NCI-H1417 (cell line): ENCODE data around the gene CELA1.
"Not testable (repeated sequence)": the region's sequence is repeated elsewhere in the genome, so short reads cannot be mapped to it uniquely, and the experiment has no call there.

Experiments
- DNase-seq, 3 experiments: peaks; one replicate each; lab custom pipeline; 2025; lab: John Stamatoyannopoulos, UW

The CELA1 gene

GRCh38 chr12:51343201-51343600, 3.3 kb downstream of the CELA1 start:
- no peak for DNase-seq

DNA sequence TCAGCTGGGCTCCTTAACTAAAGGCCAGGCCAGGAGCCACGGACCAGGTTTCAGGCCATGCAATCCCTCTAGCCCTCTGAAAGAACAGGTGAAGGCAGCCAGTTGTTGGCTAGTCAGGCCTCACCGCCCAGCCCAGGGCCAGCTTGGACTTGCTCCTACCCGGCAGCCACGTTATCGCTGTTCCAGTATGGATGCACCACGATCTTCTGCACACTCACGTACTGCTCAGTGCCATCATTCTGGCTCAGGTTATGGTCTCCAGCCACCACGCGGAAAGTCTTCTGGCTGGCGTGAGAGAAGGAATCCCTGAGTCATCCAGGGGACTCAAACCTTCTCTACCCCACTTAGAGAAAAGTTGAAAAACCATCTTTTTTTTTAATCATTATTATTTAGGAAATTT, 4.1 kb downstream of the CELA1 start:
- no peak for DNase-seq

GRCh38 chr12:51341251-51342007, 5.0 kb downstream of the CELA1 start:
- peak; percentile 58 to 87 (median 82) for DNase-seq

DNA sequence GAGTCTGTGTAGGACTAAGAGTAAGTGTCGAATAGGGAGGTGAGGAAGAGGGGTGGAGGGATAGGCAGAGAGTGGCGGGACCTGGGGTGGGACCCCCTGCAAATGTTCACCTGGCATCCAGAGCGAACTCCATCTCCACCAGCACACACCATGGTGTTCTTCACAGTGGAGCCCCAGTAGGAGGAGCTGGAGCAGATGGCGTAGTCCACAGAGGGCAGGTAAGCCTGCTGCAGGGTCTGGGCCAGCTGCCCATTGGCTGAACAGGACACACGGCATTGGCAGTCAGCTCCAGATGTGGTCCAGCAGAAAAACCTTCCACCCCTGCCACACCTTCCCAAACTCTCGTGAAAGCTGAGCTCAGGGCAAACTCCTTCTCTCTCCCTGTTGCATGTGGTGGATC, 6.7 kb downstream of the CELA1 start:
- DNase-seq: no peak

- DNase-seq: not testable (repeated sequence)
Observed at GRCh38 chr12:51337336-51337735, 9.1 kb downstream of the CELA1 start.

GRCh38 chr12:51335931-51336330, 10.5 kb downstream of the CELA1 start:
- no peak for DNase-seq

DNA sequence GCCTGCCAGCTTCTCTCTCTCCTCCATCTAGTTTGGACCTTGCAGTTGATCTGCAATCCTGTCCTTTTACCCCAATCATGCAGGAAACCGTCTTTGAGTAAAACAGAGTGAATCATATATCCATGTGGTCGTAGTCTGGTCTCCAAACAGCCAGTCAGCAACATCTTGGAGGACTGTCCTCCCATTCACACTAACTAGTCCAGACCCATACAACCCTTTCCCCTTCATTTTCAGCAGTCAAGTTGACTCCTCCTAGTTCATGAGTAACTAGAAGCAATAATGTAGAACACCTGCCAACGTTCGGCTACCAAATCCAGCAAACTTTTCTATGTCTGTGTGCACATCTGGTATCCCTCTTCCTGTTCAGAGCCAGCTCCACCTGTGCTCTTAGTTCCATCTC, 11.7 kb downstream of the CELA1 start:
- no peak for DNase-seq

DNA sequence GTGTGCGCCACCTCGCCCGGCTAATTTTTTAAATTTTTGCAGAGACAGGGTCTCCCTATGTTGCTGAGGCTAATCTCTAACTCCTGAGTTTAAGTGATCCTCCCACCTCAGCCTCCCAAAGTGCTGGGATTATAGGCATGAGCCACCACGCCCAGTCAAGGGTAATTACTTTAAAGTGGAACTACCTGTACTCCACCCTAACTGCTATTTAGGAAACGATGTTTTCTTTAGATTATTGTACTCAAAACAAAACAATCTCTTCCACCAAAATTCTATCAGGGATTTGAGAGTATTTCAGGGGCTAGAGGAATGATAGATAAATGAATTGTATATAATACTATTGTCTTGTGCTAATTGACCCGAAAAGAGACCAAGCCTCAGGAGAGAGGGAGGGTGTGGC, 12.9 kb downstream of the CELA1 start:
- DNase-seq: no peak

DNA sequence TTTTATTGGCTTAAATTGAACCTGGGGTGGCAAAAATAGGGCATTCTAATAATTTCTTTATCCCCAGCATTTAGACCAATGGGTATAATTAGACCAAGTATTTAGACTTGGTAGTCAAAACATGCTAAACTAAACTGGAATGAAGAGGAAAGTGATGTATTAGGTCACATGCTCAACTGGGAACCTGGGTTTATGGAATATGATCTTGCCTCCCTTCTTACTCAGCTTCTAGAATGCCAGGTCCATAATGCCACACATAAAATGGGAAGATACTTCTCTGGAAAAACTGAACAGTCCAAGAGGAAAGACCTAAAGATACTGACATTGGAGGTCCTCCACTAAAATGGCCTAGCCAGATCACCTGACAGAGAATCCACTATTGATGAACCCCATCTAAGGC, 16.3 kb downstream of the CELA1 start:
- DNase-seq: no peak

GRCh38 chr12:51329742-51330141, 16.7 kb downstream of the CELA1 start:
- DNase-seq: no peak

- no peak for DNase-seq
Observed at GRCh38 chr12:51328587-51328986, 17.9 kb downstream of the CELA1 start.

- no peak for DNase-seq
Observed at GRCh38 chr12:51326698-51327439, 19.6 kb downstream of the CELA1 start.

- DNase-seq: no peak
Observed at GRCh38 chr12:51324953-51325352, 21.5 kb downstream of the CELA1 start.

GRCh38 chr12:51323966-51324895, 22.2 kb downstream of the CELA1 start, which contains the start of gene BIN2:
Gene BIN2 (minus strand): TSS chr12:51324174. CDS start chr12:51324102, 72 bp downstream.
- DNase-seq: no peak

DNA sequence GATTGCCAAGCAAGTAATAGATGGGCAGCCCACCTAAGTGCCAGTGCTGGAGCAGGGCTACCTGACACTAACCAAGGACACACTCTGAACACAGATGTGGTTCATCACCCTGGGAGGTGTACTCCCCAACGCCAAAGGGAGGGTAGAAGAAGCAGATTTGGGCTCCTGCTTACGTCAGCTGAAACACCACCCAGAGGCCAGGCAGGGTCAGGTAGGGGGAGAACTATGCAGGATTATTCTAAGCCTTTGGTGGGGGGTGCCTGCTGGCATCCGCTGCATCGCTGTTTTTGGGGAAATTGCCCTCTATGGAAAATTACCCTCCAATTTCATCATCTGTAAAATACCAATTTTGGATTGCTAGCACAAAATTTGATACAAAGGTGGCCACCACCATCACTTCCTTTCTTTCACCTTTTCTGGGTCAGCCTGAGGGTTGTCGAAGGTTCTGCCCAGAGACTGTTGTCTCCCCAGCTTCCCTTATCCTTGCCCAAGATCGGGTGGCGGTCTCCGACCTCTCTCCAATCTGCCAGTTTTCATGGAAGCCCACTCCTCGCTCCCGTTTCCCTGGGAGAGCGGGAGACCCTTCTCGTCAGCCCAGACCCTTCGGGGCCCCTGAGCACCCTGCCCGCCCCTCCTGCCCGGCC, 23.0 kb downstream of the CELA1 start:
- no peak for DNase-seq

GRCh38 chr12:51322452-51322851, 24.0 kb downstream of the CELA1 start:
- DNase-seq: no peak

GRCh38 chr12:51321882-51322281, 24.6 kb downstream of the CELA1 start:
- no peak for DNase-seq

DNA sequence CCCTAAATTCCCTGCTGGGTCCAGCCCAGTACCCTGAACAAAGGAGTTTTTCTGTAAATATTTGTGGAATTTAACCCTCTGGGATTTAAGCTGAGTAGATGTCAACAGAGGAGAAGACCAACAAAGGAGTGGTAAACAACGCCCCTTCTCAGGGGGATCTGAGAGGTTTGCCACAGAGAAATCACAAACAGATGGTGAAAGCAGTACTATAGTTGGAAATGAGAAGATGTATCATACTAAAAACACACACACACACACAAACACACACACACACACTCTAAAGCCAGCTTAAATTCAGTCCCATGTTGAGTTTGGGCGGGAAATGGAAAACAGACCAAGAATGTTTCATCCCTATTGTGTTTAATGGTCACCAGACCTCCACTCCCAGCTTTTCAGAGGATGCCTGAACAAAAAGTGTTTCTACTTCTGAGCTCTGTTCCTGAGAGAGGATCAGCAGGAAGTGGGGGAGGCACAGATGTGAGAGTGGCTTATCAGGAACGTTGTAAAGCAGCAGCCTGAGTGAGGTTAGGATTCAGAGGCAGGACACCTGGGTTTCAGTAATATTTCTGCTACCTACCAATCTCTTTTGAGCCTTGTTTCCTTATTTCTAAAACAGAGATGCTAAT, 25.7 kb downstream of the CELA1 start:
- DNase-seq: no peak

- DNase-seq: no peak
Observed at GRCh38 chr12:51320311-51320694, 26.2 kb downstream of the CELA1 start.

- no peak for DNase-seq
Observed at GRCh38 chr12:51318846-51319599, 27.5 kb downstream of the CELA1 start.
